ENCODE measurements around the gene UBE2L3.

- TF ChIP-seq, protein P1, sequence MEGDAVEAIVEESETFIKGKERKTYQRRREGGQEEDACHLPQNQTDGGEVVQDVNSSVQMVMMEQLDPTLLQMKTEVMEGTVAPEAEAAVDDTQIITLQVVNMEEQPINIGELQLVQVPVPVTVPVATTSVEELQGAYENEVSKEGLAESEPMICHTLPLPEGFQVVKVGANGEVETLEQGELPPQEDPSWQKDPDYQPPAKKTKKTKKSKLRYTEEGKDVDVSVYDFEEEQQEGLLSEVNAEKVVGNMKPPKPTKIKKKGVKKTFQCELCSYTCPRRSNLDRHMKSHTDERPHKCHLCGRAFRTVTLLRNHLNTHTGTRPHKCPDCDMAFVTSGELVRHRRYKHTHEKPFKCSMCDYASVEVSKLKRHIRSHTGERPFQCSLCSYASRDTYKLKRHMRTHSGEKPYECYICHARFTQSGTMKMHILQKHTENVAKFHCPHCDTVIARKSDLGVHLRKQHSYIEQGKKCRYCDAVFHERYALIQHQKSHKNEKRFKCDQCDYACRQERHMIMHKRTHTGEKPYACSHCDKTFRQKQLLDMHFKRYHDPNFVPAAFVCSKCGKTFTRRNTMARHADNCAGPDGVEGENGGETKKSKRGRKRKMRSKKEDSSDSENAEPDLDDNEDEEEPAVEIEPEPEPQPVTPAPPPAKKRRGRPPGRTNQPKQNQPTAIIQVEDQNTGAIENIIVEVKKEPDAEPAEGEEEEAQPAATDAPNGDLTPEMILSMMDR (IDR thresholded peaks at IDR 0.05; ENCODE audit: insufficient read depth, low read length), result no peak
- no peak for TF ChIP-seq POLR2AphosphoS5 (IDR thresholded peaks at IDR 0.05; ENCODE audit: low read depth)
Observed at GRCh38 chr22:21657020-21657359, 89.5 kb downstream of the UBE2L3 start.
